Endodermal cell (in vitro differentiated cells): Measurements from ENCODE around the gene CCDC38. TPM values are rescaled to one million over a fixed set of nuclear protein-coding genes. Genes with fewer than 3 reads are reported as not detected.

Experiments used
- DNase-seq: peaks from one replicate; pipeline ENCODE4 v3.0.0-alpha.2; 2017
- H3K27ac ChIP-seq: 2 replicates; pipeline ENCODE4 v1.5.1; 2013; ENCODE audit warnings: mild to moderate bottlenecking, low read depth, low read length, moderate library complexity
- H3K27me3 ChIP-seq: 2 replicates; pipeline ENCODE4 v1.6.1; 2013; ENCODE audit warnings: mild to moderate bottlenecking, low read length, moderate library complexity; ENCODE audit not compliant: insufficient read depth, control insufficient read depth, poor library complexity, severe bottlenecking
- H3K36me3 ChIP-seq: 2 replicates; pipeline ENCODE4 v1.7.0; 2013; ENCODE audit warnings: mild to moderate bottlenecking, low read length, moderate library complexity; ENCODE audit not compliant: control insufficient read depth, insufficient read depth
- H3K4me1 ChIP-seq: one replicate; pipeline ENCODE4 v1.7.0; 2013; ENCODE audit warnings: low read length; ENCODE audit not compliant: control insufficient read depth, insufficient read depth
- H3K4me3 ChIP-seq: 2 replicates; pipeline ENCODE4 v1.5.1; 2013; ENCODE audit warnings: mild to moderate bottlenecking, low read length, moderate library complexity
- H3K9ac ChIP-seq: 2 replicates; pipeline ENCODE4 v1.6.1; 2013; ENCODE audit warnings: mild to moderate bottlenecking, low read length, moderate library complexity; ENCODE audit not compliant: poor library complexity, severe bottlenecking; ENCODE audit errors: extremely low read depth
- H3K9me3 ChIP-seq: 2 replicates; pipeline ENCODE4 v1.6.1; 2013; ENCODE audit warnings: mild to moderate bottlenecking, low read length, moderate library complexity; ENCODE audit not compliant: control insufficient read depth
- H3K27ac Mint-ChIP-seq: 2 replicates; pipeline ENCODE4 v1.8.0; 2020; ENCODE audit warnings: mixed read lengths
- H3K27me3 Mint-ChIP-seq: 2 replicates; pipeline ENCODE4 v1.8.0; 2021; ENCODE audit warnings: mild to moderate bottlenecking, mixed read lengths; ENCODE audit not compliant: insufficient read depth
- H3K36me3 Mint-ChIP-seq: 2 replicates; pipeline ENCODE4 v1.8.0; 2020; ENCODE audit warnings: low read depth, mixed read lengths
- H3K4me1 Mint-ChIP-seq: 2 replicates; pipeline ENCODE4 v1.8.0; 2020; ENCODE audit warnings: mixed read lengths
- H3K4me3 Mint-ChIP-seq: 2 replicates; pipeline ENCODE4 v1.8.0; 2020; ENCODE audit warnings: mild to moderate bottlenecking, moderate library complexity, mixed read lengths
- H3K9me3 Mint-ChIP-seq: 2 replicates; pipeline ENCODE4 v1.8.0; 2020; ENCODE audit warnings: mild to moderate bottlenecking, mixed read lengths
- WGBS, 2 experiments: methylation state at CpG; one replicate each; pipeline versions ENCODE4 v1.1.5 to v1.1.7; 2013; ENCODE audit warnings: missing lambda C conversion rate in 2 of 2, mixed read lengths in 1 of 2; ENCODE audit not compliant: insufficient coverage in 1 of 2, insufficient read length in 1 of 2; 5-methylcytosine and 5-hydroxymethylcytosine counted together
- total RNA-seq, 2 donors: library from RNA; stranded (reverse); fragmentation: NEBNext Ultra II Directional in 1 of 2; extraction: Animal tissue kit (Norgen Biotek cat#: 25700) in 1 of 2; gene quantifications; 2 replicates in 1 of 2; 3 replicates in 1 of 2; pipeline ENCODE4 v1.2.1, GENCODE V29; 2021
- TF ChIP-seq, protein P1 (sequence below): fragments of 200-600 bp; sonication (generic); conservative IDR thresholded peaks from 2 replicates; pipeline ENCODE4 v1.5.0; 2021; ENCODE audit warnings: antibody characterized with exemption, mild to moderate bottlenecking

Gene CCDC38
- total RNA-seq, 2 donors from 2014 or later: 0.35 TPM

- WGBS, 2 experiments: 94 to 100% methylated on average over 3 to 4 of the region's 4 CpGs
- Mint-ChIP-seq H3K9me3 (peaks cover under 1% of the 10 kb centered on the region), H3K4me1 (peaks cover 16% of the 10 kb centered on the region), H3K27ac (no peak overlapping the region), H3K36me3 (no peaks in the 10 kb centered on the region), H3K4me3 (no peak overlapping the region), H3K27me3 (no peaks in the 10 kb centered on the region)
- no peaks in the 10 kb centered on the region for H3K9me3 ChIP-seq
- no peaks in the 10 kb centered on the region for H3K4me1 ChIP-seq
- H3K27ac ChIP-seq: no peak overlapping the region
- no peak overlapping the region for H3K4me3 ChIP-seq
- DNase-seq: no peak
- TF ChIP-seq, protein P1, sequence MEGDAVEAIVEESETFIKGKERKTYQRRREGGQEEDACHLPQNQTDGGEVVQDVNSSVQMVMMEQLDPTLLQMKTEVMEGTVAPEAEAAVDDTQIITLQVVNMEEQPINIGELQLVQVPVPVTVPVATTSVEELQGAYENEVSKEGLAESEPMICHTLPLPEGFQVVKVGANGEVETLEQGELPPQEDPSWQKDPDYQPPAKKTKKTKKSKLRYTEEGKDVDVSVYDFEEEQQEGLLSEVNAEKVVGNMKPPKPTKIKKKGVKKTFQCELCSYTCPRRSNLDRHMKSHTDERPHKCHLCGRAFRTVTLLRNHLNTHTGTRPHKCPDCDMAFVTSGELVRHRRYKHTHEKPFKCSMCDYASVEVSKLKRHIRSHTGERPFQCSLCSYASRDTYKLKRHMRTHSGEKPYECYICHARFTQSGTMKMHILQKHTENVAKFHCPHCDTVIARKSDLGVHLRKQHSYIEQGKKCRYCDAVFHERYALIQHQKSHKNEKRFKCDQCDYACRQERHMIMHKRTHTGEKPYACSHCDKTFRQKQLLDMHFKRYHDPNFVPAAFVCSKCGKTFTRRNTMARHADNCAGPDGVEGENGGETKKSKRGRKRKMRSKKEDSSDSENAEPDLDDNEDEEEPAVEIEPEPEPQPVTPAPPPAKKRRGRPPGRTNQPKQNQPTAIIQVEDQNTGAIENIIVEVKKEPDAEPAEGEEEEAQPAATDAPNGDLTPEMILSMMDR: no peak
- peaks cover under 1% of the 10 kb centered on the region for H3K27me3 ChIP-seq
- H3K36me3 ChIP-seq: no peaks in the 10 kb centered on the region
- no peak overlapping the region for H3K9ac ChIP-seq
These were observed 33.1 kb upstream of the CCDC38 start for GRCh38 chr12:95975491-95975890.

GRCh38 chr12:95974358-95974757 lies 31.9 kb upstream of the CCDC38 start:
- Histone ChIP-seq H3K4me1 (no peaks in the 10 kb centered on the region), H3K9me3 (no peaks in the 10 kb centered on the region), H3K27ac (no peak overlapping the region), H3K27me3 (no peaks in the 10 kb centered on the region), H3K9ac (no peak overlapping the region), H3K36me3 (no peaks in the 10 kb centered on the region), H3K4me3 (no peak overlapping the region)
- no peak for DNase-seq
- Mint-ChIP-seq H3K27ac (no peak overlapping the region), H3K4me3 (no peak overlapping the region), H3K9me3 (peaks cover 8% of the 10 kb centered on the region), H3K36me3 (no peaks in the 10 kb centered on the region), H3K27me3 (no peaks in the 10 kb centered on the region), H3K4me1 (peaks cover 13% of the 10 kb centered on the region)
- TF ChIP-seq, protein P1: no peak
- WGBS, 2 experiments: 92 to 95% methylated on average over 2 of the region's 2 CpGs

DNA sequence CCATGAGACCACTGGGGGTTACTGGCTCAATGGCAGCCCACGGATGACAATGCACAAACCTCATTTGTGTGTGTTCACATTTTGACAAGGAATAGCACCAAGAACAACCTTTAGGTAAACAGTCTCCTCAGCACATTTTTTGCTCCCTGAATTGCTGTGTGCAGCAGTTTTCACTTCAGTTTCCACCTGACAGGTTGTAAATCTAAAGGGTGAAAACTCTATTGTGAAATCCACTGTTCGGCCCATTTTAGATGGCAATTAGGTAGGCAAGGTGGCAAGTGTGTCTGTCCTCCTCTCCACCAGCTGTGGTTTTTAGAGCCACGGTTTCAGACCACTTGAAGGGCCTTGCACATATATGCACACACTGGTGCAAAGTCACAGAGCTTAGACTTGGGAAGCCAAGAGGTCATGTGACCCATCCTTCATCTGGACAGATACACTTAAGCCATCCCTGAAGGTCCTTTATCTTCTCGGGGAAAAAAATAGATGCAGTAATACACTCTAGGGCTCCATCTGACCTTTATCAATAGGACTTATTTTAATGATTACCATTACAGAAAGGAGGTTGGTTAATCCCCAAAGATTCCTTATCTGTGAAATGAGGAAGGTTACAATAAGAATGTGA lies 30.5 kb upstream of the CCDC38 start:
- H3K27me3 Mint-ChIP-seq: no peaks in the 10 kb centered on the region
- H3K4me1 Mint-ChIP-seq: peaks cover 6% of the 10 kb centered on the region
- no peaks in the 10 kb centered on the region for H3K4me1 ChIP-seq
- DNase-seq: no peak
- H3K36me3 ChIP-seq: no peaks in the 10 kb centered on the region
- no peak overlapping the region for H3K9ac ChIP-seq
- no peak overlapping the region for H3K27ac Mint-ChIP-seq
- H3K9me3 Mint-ChIP-seq: peaks cover 8% of the 10 kb centered on the region
- no peaks in the 10 kb centered on the region for H3K9me3 ChIP-seq
- no peak overlapping the region for H3K4me3 ChIP-seq
- 74 to 93% methylated on average over 2 to 4 of the region's 4 CpGs for WGBS, 2 experiments
- no peak overlapping the region for H3K27ac ChIP-seq
- no peaks in the 10 kb centered on the region for H3K36me3 Mint-ChIP-seq
- H3K27me3 ChIP-seq: no peaks in the 10 kb centered on the region
- H3K4me3 Mint-ChIP-seq: no peak overlapping the region
- TF ChIP-seq, protein P1: no peak
